PC-9 (cell line): ENCODE data around the gene HLA-DQB2. TPM values are rescaled to one million over a fixed set of nuclear protein-coding genes. Genes with fewer than 3 reads are reported as not detected.
A peak's percentile ranks its signal among the peaks of the same experiment; 100 is the strongest.
"Not testable (repeated sequence)": the region's sequence is repeated elsewhere in the genome, so short reads cannot be mapped to it uniquely, and the experiment has no call there.

ENCODE experiments used
- BruUV-seq: library from RNA; stranded (reverse); fragments of 400-500 nt; replicated peaks from 2 replicates; lab custom pipeline; 2021; lab: Mats Ljungman, UMichigan
- CTCF ChIA-PET: fragments of 300-600 bp; sonication (Branson Sonifier 250); formaldehyde crosslinking; loops from one replicate; lab custom pipeline; 2022; ENCODE audit warnings: antibody characterized with exemption; lab: Charles Lee
- POLR2A ChIA-PET: fragments of 300-600 bp; sonication (Branson Sonifier 250); formaldehyde crosslinking; loops from one replicate; lab custom pipeline; 2022; ENCODE audit warnings: antibody characterized with exemption; ENCODE audit not compliant: unreplicated experiment; lab: Charles Lee
- DNase-seq, 2 experiments: peaks; one replicate each; pipeline versions ENCODE4 v3.0.0 to v3.0.0-alpha.2; 2015 to 2022; ENCODE audit warnings: mixed read lengths in 1 of 2
- H2AFZ ChIP-seq: fragments of 200-600 bp; sonication (generic); 2 replicates; pipeline ENCODE4 v1.8.1; 2017; ENCODE audit warnings: antibody characterized with exemption
- H3F3A ChIP-seq: fragments of 200-600 bp; sonication (generic); 2 replicates; pipeline ENCODE4 v1.8.1; 2017; ENCODE audit warnings: antibody characterized with exemption, mild to moderate bottlenecking, low read depth; ENCODE audit not compliant: insufficient read depth
- H3K27ac ChIP-seq: fragments of 200-600 bp; sonication (generic); 2 replicates; pipeline ENCODE4 v1.6.1; 2016; ENCODE audit warnings: mixed run types
- H3K27me3 ChIP-seq: fragments of 200-600 bp; sonication (generic); 2 replicates; pipeline ENCODE4 v1.6.1; 2016; ENCODE audit warnings: low read depth, mixed run types; ENCODE audit not compliant: insufficient read depth
- H3K36me3 ChIP-seq: fragments of 200-600 bp; sonication (generic); 2 replicates; pipeline ENCODE4 v1.6.1; 2016; ENCODE audit warnings: low read depth, mixed run types
- H3K4me1 ChIP-seq: fragments of 200-600 bp; sonication (generic); replicated peaks from 2 replicates; pipeline ENCODE4 v1.6.1; 2016; ENCODE audit warnings: mixed run types; ENCODE audit not compliant: insufficient read depth
- H3K4me2 ChIP-seq: fragments of 200-600 bp; sonication (generic); 2 replicates; pipeline ENCODE4 v1.6.1; 2017; ENCODE audit warnings: mixed run types
- H3K4me3 ChIP-seq: fragments of 200-600 bp; sonication (generic); 2 replicates; pipeline ENCODE4 v1.6.1; 2016; ENCODE audit warnings: mixed run types
- H3K79me2 ChIP-seq: fragments of 200-600 bp; sonication (generic); 2 replicates; pipeline ENCODE4 v1.6.1; 2017; ENCODE audit warnings: low read depth, mixed run types
- H3K9me2 ChIP-seq: fragments of 200-600 bp; sonication (generic); 2 replicates; pipeline ENCODE4 v1.8.1; 2017; ENCODE audit warnings: mild to moderate bottlenecking; ENCODE audit not compliant: insufficient read depth
- H3K9me3 ChIP-seq: fragments of 200-600 bp; sonication (generic); 2 replicates; pipeline ENCODE4 v1.8.1; 2016; ENCODE audit warnings: low read depth; ENCODE audit not compliant: insufficient read depth
- H4K20me1 ChIP-seq: fragments of 200-600 bp; sonication (generic); 2 replicates; pipeline ENCODE4 v1.8.1; 2017; ENCODE audit not compliant: insufficient read depth
- EZH2 ChIP-seq: fragments of 200-600 bp; sonication (generic); IDR thresholded peaks from 2 replicates; pipeline ENCODE4 v1.8.0; 2017; ENCODE audit warnings: antibody characterized with exemption, low read depth
- intact Hi-C: fragments of 100-400 bp; cut with micrococcal nuclease; formaldehyde crosslinking; loops from one replicate; pipeline ENCODE4 v1.10.0; 2022; ENCODE audit not compliant: unreplicated experiment
- total RNA-seq: library from RNA; stranded (reverse); gene quantifications from 2 replicates; pipeline ENCODE4 v1.2.3, GENCODE V29; 2021
- TF ChIP-seq, protein P1 (sequence below): fragments of 200-600 bp; sonication (generic); conservative IDR thresholded peaks from 2 replicates; pipeline ENCODE4 v1.6.1; 2017; ENCODE audit warnings: mixed run types, antibody characterized with exemption, mild to moderate bottlenecking, moderate library complexity

The HLA-DQB2 gene
- total RNA-seq, 1 experiment from 2014 or later: not detected

DNA sequence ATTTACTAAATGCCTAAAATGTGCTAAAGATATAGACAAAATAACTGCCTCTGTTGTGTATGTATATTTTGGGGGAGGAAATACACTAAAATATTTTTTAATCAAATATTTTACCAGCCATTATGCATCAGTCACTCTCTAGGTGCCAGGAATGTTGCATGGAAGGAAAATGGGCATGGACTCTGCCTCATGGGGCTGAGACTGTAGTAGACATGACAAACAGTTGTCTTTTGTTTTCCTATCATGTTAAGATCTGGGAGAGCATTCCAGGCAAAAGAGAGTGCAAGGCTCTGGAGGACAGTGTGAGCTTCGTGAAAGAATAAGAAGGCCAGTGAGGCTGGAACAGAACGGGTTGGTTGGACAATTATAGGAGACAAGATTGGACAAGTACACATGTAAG, 27.0 kb upstream of the HLA-DQB2 start:
- H3K27me3 ChIP-seq: peaks cover 55% of the 10 kb centered on the region
- H3K79me2 ChIP-seq: no peaks in the 10 kb centered on the region
- TF ChIP-seq EZH2: no peak
- TF ChIP-seq, protein P1, sequence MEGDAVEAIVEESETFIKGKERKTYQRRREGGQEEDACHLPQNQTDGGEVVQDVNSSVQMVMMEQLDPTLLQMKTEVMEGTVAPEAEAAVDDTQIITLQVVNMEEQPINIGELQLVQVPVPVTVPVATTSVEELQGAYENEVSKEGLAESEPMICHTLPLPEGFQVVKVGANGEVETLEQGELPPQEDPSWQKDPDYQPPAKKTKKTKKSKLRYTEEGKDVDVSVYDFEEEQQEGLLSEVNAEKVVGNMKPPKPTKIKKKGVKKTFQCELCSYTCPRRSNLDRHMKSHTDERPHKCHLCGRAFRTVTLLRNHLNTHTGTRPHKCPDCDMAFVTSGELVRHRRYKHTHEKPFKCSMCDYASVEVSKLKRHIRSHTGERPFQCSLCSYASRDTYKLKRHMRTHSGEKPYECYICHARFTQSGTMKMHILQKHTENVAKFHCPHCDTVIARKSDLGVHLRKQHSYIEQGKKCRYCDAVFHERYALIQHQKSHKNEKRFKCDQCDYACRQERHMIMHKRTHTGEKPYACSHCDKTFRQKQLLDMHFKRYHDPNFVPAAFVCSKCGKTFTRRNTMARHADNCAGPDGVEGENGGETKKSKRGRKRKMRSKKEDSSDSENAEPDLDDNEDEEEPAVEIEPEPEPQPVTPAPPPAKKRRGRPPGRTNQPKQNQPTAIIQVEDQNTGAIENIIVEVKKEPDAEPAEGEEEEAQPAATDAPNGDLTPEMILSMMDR: no peak
- H3K4me3 ChIP-seq: no peak overlapping the region
- H4K20me1 ChIP-seq: no peaks in the 10 kb centered on the region
- H3F3A ChIP-seq: no peaks in the 10 kb centered on the region
- no peaks in the 10 kb centered on the region for H3K9me2 ChIP-seq
- POLR2A ChIA-PET: no interaction called here
- no peaks in the 10 kb centered on the region for H3K36me3 ChIP-seq
- H3K4me2 ChIP-seq: no peak overlapping the region
- no peaks in the 10 kb centered on the region for H3K9me3 ChIP-seq
- CTCF ChIA-PET: no interaction called here
- BruUV-seq: no TSS peak
- no peak overlapping the region for H2AFZ ChIP-seq
- no peaks in the 10 kb centered on the region for H3K4me1 ChIP-seq
- no peak overlapping the region for H3K27ac ChIP-seq
- intact Hi-C loops: loop anchor here (10.0 kb wide), 2 partner anchors 74 to 86 kb away; no protein-coding TSS in a partner anchor
- DNase-seq: no peak

DNA sequence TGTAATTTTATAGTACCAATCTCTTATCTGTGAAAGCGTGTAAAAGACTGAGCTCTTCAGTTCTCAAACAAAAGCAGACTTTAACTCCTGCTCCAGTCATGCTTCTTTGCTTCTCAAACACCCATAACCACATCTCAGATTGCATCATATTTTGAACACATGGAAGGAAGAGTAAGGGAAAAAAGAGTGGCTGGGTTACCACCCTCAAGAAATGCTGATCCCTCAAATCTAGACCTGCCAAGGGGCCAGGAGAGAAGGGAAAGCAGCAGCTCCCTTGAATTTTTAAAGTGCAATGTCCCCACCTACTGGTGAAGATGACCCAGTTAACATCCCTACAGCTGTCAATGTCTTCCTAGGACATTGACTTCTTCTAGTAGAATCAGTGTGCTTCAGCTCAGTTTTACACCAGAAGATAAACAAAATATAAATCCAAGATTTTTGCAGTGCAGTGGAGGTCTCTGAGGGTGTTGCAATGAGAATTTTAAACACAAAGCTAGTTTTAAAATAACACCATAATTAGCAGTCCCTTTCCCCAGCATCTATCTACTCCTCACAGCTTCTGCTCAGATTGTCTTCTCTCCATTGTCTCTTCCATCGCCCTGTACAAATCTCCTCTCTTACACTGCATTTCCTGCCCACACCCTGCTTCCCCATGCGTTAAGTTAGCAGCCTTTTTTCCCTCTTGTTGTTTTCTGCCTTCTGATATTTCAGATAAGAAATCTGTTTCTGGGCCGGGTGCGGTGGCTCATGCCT, 22.6 kb upstream of the HLA-DQB2 start:
- Histone ChIP-seq H3K27me3 (peaks cover 23% of the 10 kb centered on the region), H3F3A (no peaks in the 10 kb centered on the region), H4K20me1 (no peaks in the 10 kb centered on the region), H2AFZ (no peak overlapping the region), H3K79me2 (no peaks in the 10 kb centered on the region), H3K4me1 (no peaks in the 10 kb centered on the region), H3K27ac (no peak overlapping the region), H3K9me3 (no peaks in the 10 kb centered on the region), H3K4me3 (no peak overlapping the region), H3K4me2 (no peak overlapping the region), H3K9me2 (no peaks in the 10 kb centered on the region), H3K36me3 (no peaks in the 10 kb centered on the region)
- CTCF ChIA-PET: interaction anchor here (0.7 to 1.2 kb wide), 6 partner anchors 52 to 385 kb away, joined by 3 to 6 read pairs (median 4); partner anchors contain the start of gene TAP2
- POLR2A ChIA-PET: interaction anchor here (0.5 to 0.7 kb wide), 3 partner anchors 31 to 994 kb away, joined by 3 to 6 read pairs (median 4); no protein-coding TSS in a partner anchor
- intact Hi-C loops: loop anchor here (1.0 to 5.0 kb wide), 2 partner anchors 354 to 371 kb away; no protein-coding TSS in a partner anchor
- TF ChIP-seq, protein P1: peak; percentile 72
- TF ChIP-seq EZH2: no peak
- no TSS peak for BruUV-seq
- peak in 1 of 2 experiments; percentile 37 for DNase-seq

DNA sequence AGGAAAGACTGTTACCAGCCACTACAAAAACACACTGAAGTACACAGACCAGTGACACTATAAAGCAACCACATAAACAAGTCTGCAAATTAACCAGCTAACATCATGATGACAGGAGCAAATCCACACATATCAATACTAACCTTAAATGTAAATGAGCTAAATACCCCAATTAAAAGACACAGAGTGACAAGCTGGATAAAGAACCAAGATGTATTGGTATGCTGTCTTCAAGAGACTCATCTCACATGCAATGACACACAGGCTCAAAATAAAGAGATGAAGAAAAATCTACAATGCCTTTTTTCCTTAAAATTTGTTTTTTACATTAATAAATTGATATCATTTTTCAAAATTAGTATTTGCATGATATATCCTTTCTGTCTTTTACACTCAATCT, 19.6 kb upstream of the HLA-DQB2 start:
- H3K9me2 ChIP-seq, intact Hi-C loops, H3K9me3 ChIP-seq, CTCF ChIA-PET, BruUV-seq, DNase-seq, H2AFZ ChIP-seq, H3K4me1 ChIP-seq, H3K4me3 ChIP-seq, H3K79me2 ChIP-seq, POLR2A ChIA-PET, H3F3A ChIP-seq, H4K20me1 ChIP-seq, H3K36me3 ChIP-seq, H3K4me2 ChIP-seq, H3K27ac ChIP-seq: not testable (repeated sequence)
- H3K27me3 ChIP-seq: peaks cover 35% of the 10 kb centered on the region
